ENCODE data around the gene UNKL.

Gene UNKL

DNA sequence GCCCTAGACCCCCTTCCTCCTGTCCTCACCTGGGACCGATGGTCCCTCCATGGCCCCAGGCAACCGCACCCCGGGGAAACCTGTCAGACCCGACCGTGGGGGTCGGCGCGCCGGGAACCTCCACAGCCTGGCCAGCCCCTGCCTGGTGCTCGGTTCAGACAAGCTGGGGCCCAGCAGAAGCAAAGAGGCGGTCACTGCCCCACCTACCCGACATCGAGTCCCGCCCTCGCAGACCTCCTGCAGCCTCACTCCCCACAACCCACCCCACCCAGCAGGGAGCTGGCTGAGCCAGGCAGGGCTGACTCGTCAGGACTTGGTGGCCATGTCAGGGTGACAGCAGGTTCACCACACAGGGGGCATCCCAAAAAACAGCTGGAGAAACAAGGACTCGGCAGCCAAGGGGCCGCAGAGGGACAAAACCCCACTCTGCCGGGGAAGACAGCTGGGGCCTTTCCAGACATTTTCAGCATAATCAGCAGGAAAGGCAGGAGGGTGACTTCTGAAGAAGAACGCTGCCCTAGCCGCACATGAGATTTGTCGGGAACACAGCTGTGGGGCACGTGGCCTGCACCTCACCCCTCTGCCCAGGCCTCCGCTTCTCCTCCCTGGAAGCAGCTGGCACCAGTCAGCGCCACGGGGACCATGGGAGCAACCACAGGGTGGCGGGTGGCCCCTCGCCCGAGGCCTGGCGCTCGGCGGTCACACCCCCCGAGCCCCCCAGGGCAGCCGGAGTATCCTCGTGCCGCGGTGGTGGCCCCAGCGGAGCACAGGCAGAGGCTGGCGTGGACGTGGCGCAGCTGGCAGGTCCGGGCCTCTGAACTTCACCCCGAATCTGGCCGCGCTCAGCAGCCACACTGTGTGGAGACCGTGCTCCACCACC is 39.8 kb downstream of the UNKL start:
- no peak for DNase-seq

GRCh38 chr16:1372292-1372950 is 42.1 kb downstream of the UNKL start:
- no peak for DNase-seq

GRCh38 chr16:1371054-1371978 is 43.2 kb downstream of the UNKL start:
- no peak for DNase-seq

DNA sequence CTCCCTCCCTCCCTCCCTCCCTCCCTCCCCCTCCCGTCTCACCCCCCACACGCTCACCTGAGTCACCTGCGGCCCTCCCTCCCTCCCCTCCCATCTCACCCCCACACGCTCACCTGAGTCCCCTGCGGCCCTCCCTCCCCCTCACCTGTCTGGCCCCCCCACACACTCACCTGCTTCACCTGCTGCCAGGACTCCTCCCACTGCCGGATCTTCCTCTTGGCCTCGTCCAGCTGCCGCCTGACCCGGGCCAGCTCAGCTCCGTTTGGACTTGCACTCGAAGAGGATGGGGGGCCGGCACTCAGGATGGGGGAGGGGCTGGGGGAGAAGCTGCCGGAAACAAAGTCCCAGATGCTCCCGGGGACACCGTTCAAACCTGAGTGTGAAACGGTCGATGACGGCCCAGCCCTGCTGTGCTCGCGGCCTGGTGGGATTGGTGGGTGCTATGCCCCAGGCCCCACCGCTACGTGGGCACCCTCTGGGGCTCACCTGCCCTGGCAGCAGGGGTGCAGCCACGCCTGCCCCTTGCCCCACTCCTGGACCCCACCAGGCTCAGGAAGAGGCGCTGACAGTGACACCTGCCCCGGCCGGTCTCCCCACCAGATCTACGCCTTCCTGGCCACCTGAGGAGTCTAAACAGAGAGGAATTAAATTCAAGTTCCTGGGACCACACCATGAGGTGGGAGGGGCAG is 46.9 kb downstream of the UNKL start:
- no peak for DNase-seq

- no peak for DNase-seq
Observed at GRCh38 chr16:1366712-1367299, 47.7 kb downstream of the UNKL start.

DNA sequence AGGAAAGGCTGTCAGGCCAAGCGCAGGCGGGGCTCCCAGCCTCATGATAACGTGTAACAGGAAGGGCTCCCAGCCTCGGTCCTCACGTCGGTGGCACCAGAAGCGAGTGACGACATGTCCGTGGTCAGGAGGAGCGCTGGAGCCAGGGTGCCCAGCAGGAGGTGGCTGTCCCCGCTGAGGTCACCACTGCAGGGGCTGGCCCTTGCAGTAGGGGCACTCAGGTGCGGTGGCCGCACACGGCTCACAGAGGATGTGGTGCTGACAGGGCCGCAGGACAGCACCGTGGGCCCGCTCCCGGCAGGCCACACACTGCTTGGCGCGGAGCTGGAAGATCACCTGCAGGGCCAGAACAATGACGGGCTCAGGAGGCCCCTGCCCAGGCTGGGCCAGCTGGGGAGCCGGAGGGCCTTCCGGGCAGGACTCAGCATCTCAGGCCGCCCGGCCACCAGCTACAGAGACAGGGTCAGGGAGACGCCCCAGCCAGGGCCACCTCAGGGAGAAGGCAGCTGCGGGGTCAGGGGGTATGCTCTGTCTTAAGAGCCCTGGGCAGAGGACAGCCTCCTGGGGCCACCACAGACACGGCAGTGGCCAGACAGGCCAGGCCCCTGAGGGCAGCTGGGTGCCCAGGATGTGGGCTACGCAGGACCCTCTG is 48.3 kb downstream of the UNKL start:
- DNase-seq: no peak

DNA sequence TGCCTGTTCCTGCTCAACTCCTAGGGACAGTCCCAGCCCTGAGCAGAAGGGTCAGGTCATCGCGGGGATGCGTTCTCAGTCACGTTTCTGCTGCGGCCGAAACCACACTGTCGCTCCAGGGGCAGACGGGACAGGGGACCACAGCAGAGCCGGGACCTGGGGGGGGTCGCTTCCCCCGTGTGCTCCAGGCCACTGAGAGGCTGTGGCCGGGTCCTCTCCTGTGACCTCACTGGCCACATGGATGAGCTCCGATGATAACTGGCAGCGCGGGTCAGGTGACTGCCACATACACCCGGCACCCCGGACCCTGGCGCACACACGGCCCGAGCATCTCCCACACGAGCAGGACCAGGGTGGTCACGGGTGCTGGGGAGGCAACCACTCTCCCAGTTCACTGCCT is 50.0 kb downstream of the UNKL start:
- DNase-seq: no peak

GRCh38 chr16:1363501-1364041 is 50.9 kb downstream of the UNKL start:
- DNase-seq: peak; percentile 81

DNA sequence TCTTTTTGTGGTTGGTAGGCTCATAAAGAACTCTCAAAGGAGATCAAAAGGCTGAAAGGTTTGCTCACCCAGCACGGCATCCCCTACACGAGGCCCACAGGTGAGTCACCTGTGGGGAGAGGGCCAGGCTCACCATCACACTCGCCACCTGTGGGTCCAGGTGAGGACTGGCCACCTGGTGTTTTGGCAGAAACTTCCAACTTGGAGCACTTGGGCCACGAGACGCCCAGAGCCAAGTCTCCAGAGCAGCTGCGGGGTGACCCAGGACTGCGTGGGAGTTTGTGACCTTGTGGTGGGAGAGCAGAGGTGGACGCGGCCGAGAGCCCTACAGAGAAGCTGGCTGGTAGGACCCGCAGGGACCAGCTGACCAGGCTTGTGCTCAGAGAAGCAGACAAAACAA is 51.7 kb downstream of the UNKL start:
- no peak for DNase-seq

GRCh38 chr16:1361685-1362360 is 52.7 kb downstream of the UNKL start:
- no peak for DNase-seq

- DNase-seq: no peak
Observed at GRCh38 chr16:1357906-1358566, 56.5 kb downstream of the UNKL start.

DNA sequence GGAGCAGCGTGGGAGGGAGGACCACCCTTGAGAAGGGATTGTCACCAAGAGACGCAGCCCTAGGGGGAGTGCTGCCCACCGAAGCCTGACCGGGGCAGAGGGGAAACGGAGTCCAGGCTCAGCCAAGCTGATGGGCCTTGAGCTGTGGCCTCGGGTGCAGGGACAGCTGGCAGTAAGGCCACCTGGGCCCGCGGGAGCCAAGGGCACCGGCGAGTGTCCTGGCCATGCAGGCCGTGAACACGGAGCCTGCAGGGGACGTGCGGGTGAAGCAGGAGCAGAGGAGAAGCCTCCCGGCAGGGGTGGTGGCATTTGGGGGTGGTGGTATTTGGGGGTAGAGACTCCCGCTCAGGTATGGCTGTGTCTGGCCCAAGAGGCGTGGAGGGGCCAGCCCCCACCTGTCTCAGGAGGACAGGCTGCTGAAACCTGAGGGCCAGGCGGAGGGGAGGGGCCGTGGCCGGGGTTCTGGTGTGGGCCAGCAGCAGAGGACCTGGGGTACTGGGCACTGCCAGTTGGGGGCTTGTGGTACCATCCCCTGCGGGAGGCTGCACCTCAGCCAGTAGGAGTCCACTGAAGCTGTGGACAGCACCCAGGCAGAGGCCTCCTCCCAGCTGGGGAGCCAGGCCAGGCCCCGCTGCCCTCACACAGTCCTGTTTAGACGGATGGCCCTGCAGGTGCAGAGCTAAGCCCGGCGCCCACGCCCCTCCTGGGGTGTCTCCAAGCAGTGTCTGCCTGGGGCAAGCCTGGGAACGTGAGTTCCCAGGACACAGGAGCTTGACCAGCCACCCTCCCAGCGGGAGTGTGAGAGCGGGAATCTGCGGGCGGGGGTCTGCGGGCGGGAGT is 58.2 kb downstream of the UNKL start:
- no peak for DNase-seq

- DNase-seq: no peak
Observed at GRCh38 chr16:1355591-1355990, 58.9 kb downstream of the UNKL start.

DNA sequence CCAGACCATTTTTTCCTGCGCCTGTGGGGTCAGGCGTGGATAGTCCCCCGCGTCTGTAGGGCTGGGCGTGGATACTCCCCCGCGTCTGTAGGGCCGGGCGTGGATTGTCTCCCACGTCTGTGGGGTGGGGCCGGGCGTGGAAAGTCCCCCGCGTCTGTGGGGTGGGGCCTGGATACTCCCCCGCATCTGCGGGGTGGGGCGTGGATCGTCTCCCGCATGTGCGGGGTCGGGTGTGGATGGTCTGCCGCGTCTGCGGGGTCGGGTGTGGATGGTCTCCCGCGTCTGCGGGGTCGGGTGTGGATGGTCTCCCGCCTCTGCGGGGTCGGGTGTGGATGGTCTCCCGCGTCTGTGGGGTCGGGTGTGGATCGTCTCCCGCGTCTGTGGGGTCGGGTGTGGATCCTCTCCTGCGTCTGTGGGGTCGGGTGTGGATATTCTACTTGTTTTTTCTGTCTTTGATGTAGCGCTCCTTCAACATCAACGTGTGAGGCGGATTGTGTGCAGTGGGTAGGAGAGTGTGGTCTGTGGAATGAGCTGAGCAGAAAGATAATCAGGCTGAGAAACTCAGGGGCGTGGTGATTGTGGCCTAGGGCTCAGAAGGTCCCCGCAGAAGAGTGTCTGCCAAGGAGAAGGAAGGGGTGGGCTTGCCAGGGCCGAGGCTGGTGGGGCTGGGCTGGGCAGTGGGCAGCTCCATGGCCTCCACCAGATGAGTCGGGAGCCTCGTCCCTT is 59.5 kb downstream of the UNKL start:
- no peak for DNase-seq

- DNase-seq: peak; percentile 89
Observed at GRCh38 chr16:1351582-1352362, 62.7 kb downstream of the UNKL start, which contains the start of the genes GNPTG and TSR3. TSS of gene GNPTG (plus strand) at chr16:1351931. CDS start at chr16:1351966, 35 bp downstream. TSS of gene TSR3 (minus strand) at chr16:1351878. CDS start at chr16:1351804, 74 bp downstream.

- DNase-seq: peak; percentile 48
Observed at GRCh38 chr16:1351215-1351581, 63.3 kb downstream of the UNKL start.

DNA sequence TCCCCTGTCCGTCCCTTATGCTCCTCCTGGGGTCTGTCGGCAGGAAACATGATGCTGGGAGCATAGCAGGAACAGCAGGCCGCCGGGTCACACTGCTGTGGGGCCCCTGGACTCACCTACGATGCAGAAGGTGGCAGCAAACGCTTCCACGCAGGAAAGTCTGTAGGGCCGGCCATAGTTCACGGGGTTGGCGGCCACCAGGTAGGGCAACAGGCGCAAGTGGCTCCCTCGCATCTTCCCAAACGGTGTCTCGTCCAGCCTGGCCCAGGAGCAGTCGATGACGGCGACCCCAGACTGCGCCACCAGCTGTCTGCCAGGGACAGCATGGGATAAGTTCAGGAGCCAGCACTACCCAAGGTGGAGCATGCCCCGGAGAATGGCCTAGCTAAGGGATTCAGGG is 63.8 kb downstream of the UNKL start:
- no peak for DNase-seq

GRCh38 chr16:1349951-1350350 is 64.6 kb downstream of the UNKL start:
- DNase-seq: no peak

Data from stimulated activated CD8-positive, alpha-beta memory T cell treated with anti-CD3 and anti-CD28 coated beads, Interleukin-4, amount 100 ng/mL, for 48 hours (primary cell).